GM23338 (cell line): Measurements from ENCODE around the gene HLCS. TPM values are rescaled to one million over a fixed set of nuclear protein-coding genes. Genes with fewer than 3 reads are reported as not detected.

Experiments used
- ATAC-seq: fragments of 200-7000 bp; cut with Tn5 transposase; 3 replicates; pipeline ENCODE4 v1.9.1; 2020
- DNase-seq: peaks from one replicate; pipeline ENCODE4 v3.0.0-alpha.2; 2015; ENCODE audit warnings: low spot score
- H2AFZ ChIP-seq: fragments of 200-600 bp; sonication (generic); 2 replicates; pipeline ENCODE4 v1.8.0; 2016; ENCODE audit warnings: antibody characterized with exemption, mild to moderate bottlenecking, moderate library complexity
- H3F3A ChIP-seq: fragments of 200-600 bp; sonication (generic); replicated peaks from 2 replicates; pipeline ENCODE4 v1.8.0; 2017; ENCODE audit warnings: antibody characterized with exemption, mixed run types, low read depth
- H3K27ac ChIP-seq: fragments of 200-600 bp; sonication (generic); 2 replicates; pipeline ENCODE4 v1.6.1; 2016; ENCODE audit warnings: low read depth
- H3K27me3 ChIP-seq: fragments of 200-600 bp; sonication (generic); 2 replicates; pipeline ENCODE4 v1.8.0; 2016; ENCODE audit warnings: mild to moderate bottlenecking, mixed run types, moderate library complexity; ENCODE audit not compliant: insufficient read depth
- H3K36me3 ChIP-seq: fragments of 200-600 bp; sonication (generic); 2 replicates; pipeline ENCODE4 v1.8.0; 2016; ENCODE audit warnings: mild to moderate bottlenecking; ENCODE audit not compliant: insufficient read depth
- H3K4me1 ChIP-seq: fragments of 200-600 bp; sonication (generic); 2 replicates; pipeline ENCODE4 v1.8.0; 2016; ENCODE audit warnings: mild to moderate bottlenecking, moderate library complexity; ENCODE audit not compliant: insufficient read depth
- H3K4me2 ChIP-seq: fragments of 200-600 bp; sonication (generic); 2 replicates; pipeline ENCODE4 v1.7.1; 2017; ENCODE audit warnings: mixed run types
- H3K4me3 ChIP-seq: fragments of 200-600 bp; sonication (generic); 2 replicates; pipeline ENCODE4 v1.6.1; 2016; ENCODE audit warnings: mixed run types
- H3K79me2 ChIP-seq: fragments of 200-600 bp; sonication (generic); replicated peaks from 2 replicates; pipeline ENCODE4 v1.8.0; 2017; ENCODE audit warnings: mild to moderate bottlenecking; ENCODE audit not compliant: insufficient read depth
- H3K9me2 ChIP-seq: fragments of 200-600 bp; sonication (generic); 2 replicates; pipeline ENCODE4 v1.8.0; 2017; ENCODE audit not compliant: insufficient read depth
- H4K20me1 ChIP-seq: fragments of 200-600 bp; sonication (generic); replicated peaks from 2 replicates; pipeline ENCODE4 v1.8.0; 2017; ENCODE audit warnings: mild to moderate bottlenecking; ENCODE audit not compliant: insufficient read depth
- H3K27ac Mint-ChIP-seq: 2 replicates; pipeline ENCODE4 v1.8.0; 2020; ENCODE audit warnings: inconsistent platforms, mild to moderate bottlenecking, moderate library complexity, mixed read lengths
- H3K27me3 Mint-ChIP-seq: 3 replicates; pipeline ENCODE4 v1.8.0; 2022; ENCODE audit warnings: low read depth, mild to moderate bottlenecking, moderate library complexity, mixed read lengths, inconsistent platforms; ENCODE audit not compliant: insufficient read depth, poor library complexity
- H3K36me3 Mint-ChIP-seq: 3 replicates; pipeline ENCODE4 v1.8.0; 2021; ENCODE audit warnings: low read depth, mild to moderate bottlenecking, inconsistent platforms, moderate library complexity, mixed read lengths
- H3K4me1 Mint-ChIP-seq: 3 replicates; pipeline ENCODE4 v1.8.0; 2020; ENCODE audit warnings: mild to moderate bottlenecking, inconsistent platforms, mixed read lengths
- H3K4me3 Mint-ChIP-seq: 3 replicates; pipeline ENCODE4 v1.8.0; 2021; ENCODE audit warnings: moderate library complexity, mild to moderate bottlenecking, inconsistent platforms, mixed read lengths
- H3K9me3 Mint-ChIP-seq: 3 replicates; pipeline ENCODE4 v1.8.0; 2020; ENCODE audit warnings: moderate library complexity, mild to moderate bottlenecking, inconsistent platforms, mixed read lengths
- CREB1 ChIP-seq: fragments of 250-450 bp; sonication (Bioruptor Pico); IDR thresholded peaks from 2 replicates; pipeline ENCODE4 v1.5.0; 2020; ENCODE audit warnings: low read depth, mild to moderate bottlenecking, moderate library complexity
- ETS1 ChIP-seq: IDR thresholded peaks from 2 replicates; pipeline ENCODE4 v1.6.1; 2016; ENCODE audit warnings: antibody characterized with exemption
- EZH2 ChIP-seq: fragments of 200-600 bp; sonication (generic); IDR thresholded peaks from one replicate; pipeline ENCODE4 v1.8.0; 2017; ENCODE audit warnings: antibody characterized with exemption, mild to moderate bottlenecking, low read depth; ENCODE audit not compliant: unreplicated experiment
- EZH2phosphoT487 ChIP-seq: fragments of 200-600 bp; sonication (generic); IDR thresholded peaks from one replicate; pipeline ENCODE4 v1.8.1; 2018; ENCODE audit warnings: antibody characterized with exemption; ENCODE audit not compliant: unreplicated experiment
- JUNB ChIP-seq: IDR thresholded peaks from one replicate; pipeline ENCODE4 v1.6.1; 2016; ENCODE audit warnings: antibody characterized with exemption; ENCODE audit not compliant: unreplicated experiment
- POLR2AphosphoS5 ChIP-seq: IDR thresholded peaks from 2 replicates; pipeline ENCODE4 v1.6.1; 2016; ENCODE audit warnings: antibody characterized with exemption, low read depth
- STAT1 ChIP-seq: IDR thresholded peaks from one replicate; pipeline ENCODE4 v1.6.1; 2016; ENCODE audit warnings: antibody characterized with exemption; ENCODE audit not compliant: unreplicated experiment
- ZNF114 ChIP-seq: fragments of 250-450 bp; sonication (Bioruptor Pico); IDR thresholded peaks from 2 replicates; pipeline ENCODE4 v1.5.0; 2020; ENCODE audit warnings: mild to moderate bottlenecking, moderate library complexity
- ZNF331 ChIP-seq: fragments of 250-450 bp; sonication (Bioruptor Pico); IDR thresholded peaks from 2 replicates; pipeline ENCODE4 v1.5.0; 2020; ENCODE audit warnings: low read depth, mild to moderate bottlenecking, moderate library complexity
- polyA plus RNA-seq: library from polyadenylated mRNA; unstranded; fragments of >200 nt; fragmentation: Nextera tagmentation; extraction: Ambion mirVana; gene quantifications from 2 replicates; pipeline ENCODE4 v1.2.1, GENCODE V29; 2016
- total RNA-seq: library from RNA; depleted of rRNA; stranded (reverse); fragments of >200 nt; shearing (Covaris generic); gene quantifications from 2 replicates; pipeline ENCODE4 v1.2.3, GENCODE V29; 2014
- TF ChIP-seq, protein P1 (sequence below): IDR thresholded peaks from one replicate; pipeline ENCODE4 v1.6.1; 2018; ENCODE audit warnings: antibody characterized with exemption; ENCODE audit not compliant: unreplicated experiment
- TF ChIP-seq, protein P2 (sequence below), 2 experiments: fragments of 200-600 bp in 1 of 2; sonication (generic) in 1 of 2; conservative IDR thresholded peaks; 2 replicates each; pipeline versions ENCODE4 v1.5.1 to v1.6.1; 2016 to 2017; ENCODE audit warnings: antibody characterized with exemption in 2 of 2, low read depth in 2 of 2, mild to moderate bottlenecking in 2 of 2, moderate library complexity in 1 of 2
- TF ChIP-seq, protein P3 (sequence below): fragments of 250-450 bp; sonication (Bioruptor Pico); IDR thresholded peaks from 2 replicates; pipeline ENCODE4 v1.5.0; 2020; ENCODE audit warnings: mild to moderate bottlenecking, moderate library complexity

Gene HLCS
- total and polyA plus RNA-seq, 2 experiments from 2014 or later, result 6.1 to 14.7 TPM

DNA sequence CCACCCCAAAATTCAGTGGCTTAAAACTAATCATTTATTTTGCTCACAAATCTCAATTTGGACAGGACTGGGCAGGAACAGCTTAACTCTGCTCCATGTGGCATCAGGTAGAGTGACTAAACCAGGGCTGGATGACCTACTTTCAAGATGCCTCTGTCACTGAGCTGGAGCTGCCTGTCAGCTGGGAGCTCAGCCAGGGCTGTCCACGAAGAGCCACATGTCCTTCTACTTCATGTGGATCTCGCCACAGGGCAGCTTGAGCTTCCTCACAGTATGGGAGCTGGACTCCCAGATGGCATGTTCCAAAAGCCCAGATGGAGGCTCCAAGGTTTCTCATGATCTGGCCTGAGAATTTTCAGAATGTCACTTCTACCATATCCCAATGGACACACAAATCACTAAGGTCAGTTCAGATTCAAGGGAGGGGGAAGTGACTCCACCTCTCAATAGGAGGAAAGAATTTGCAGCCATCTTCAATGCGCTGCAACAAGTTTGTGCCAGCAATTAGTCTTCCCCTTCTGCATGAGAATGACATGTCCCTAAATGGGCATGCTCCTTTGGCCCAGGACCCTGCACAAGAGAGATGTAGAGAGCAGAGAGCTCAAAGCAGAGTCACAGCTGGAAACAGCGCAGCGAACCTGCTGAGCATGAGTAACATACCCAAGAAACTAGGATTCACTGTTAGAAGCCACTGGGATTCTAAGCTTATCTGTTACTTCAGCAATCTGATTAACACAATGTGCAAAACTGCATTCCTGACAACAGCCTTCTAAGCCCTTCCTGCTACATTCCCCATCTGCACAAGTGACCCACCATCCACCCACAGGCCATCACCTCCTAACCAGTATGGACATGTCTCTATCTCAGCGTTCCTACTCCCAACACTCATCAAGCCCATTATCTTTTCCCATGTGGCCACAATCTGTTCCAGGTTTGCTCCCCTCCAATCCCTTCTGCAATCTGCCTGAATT lies 17.0 kb downstream of the HLCS start:
- TF ChIP-seq, protein P1, sequence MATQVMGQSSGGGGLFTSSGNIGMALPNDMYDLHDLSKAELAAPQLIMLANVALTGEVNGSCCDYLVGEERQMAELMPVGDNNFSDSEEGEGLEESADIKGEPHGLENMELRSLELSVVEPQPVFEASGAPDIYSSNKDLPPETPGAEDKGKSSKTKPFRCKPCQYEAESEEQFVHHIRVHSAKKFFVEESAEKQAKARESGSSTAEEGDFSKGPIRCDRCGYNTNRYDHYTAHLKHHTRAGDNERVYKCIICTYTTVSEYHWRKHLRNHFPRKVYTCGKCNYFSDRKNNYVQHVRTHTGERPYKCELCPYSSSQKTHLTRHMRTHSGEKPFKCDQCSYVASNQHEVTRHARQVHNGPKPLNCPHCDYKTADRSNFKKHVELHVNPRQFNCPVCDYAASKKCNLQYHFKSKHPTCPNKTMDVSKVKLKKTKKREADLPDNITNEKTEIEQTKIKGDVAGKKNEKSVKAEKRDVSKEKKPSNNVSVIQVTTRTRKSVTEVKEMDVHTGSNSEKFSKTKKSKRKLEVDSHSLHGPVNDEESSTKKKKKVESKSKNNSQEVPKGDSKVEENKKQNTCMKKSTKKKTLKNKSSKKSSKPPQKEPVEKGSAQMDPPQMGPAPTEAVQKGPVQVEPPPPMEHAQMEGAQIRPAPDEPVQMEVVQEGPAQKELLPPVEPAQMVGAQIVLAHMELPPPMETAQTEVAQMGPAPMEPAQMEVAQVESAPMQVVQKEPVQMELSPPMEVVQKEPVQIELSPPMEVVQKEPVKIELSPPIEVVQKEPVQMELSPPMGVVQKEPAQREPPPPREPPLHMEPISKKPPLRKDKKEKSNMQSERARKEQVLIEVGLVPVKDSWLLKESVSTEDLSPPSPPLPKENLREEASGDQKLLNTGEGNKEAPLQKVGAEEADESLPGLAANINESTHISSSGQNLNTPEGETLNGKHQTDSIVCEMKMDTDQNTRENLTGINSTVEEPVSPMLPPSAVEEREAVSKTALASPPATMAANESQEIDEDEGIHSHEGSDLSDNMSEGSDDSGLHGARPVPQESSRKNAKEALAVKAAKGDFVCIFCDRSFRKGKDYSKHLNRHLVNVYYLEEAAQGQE, result no peak
- TF ChIP-seq JUNB (no peak), ZNF114 (CRISPR knock-in tag) (no peak), STAT1 (no peak), ETS1 (no peak), CREB1 (CRISPR knock-in tag) (no peak), ZNF331 (no peak), EZH2phosphoT487 (no peak), EZH2 (no peak), POLR2AphosphoS5 (no peak)
- TF ChIP-seq, protein P2, sequence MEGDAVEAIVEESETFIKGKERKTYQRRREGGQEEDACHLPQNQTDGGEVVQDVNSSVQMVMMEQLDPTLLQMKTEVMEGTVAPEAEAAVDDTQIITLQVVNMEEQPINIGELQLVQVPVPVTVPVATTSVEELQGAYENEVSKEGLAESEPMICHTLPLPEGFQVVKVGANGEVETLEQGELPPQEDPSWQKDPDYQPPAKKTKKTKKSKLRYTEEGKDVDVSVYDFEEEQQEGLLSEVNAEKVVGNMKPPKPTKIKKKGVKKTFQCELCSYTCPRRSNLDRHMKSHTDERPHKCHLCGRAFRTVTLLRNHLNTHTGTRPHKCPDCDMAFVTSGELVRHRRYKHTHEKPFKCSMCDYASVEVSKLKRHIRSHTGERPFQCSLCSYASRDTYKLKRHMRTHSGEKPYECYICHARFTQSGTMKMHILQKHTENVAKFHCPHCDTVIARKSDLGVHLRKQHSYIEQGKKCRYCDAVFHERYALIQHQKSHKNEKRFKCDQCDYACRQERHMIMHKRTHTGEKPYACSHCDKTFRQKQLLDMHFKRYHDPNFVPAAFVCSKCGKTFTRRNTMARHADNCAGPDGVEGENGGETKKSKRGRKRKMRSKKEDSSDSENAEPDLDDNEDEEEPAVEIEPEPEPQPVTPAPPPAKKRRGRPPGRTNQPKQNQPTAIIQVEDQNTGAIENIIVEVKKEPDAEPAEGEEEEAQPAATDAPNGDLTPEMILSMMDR (conservative IDR thresholded peaks at IDR 0.05; ENCODE audit: low read depth in 2 of 2), result no peak
- TF ChIP-seq, protein P3, sequence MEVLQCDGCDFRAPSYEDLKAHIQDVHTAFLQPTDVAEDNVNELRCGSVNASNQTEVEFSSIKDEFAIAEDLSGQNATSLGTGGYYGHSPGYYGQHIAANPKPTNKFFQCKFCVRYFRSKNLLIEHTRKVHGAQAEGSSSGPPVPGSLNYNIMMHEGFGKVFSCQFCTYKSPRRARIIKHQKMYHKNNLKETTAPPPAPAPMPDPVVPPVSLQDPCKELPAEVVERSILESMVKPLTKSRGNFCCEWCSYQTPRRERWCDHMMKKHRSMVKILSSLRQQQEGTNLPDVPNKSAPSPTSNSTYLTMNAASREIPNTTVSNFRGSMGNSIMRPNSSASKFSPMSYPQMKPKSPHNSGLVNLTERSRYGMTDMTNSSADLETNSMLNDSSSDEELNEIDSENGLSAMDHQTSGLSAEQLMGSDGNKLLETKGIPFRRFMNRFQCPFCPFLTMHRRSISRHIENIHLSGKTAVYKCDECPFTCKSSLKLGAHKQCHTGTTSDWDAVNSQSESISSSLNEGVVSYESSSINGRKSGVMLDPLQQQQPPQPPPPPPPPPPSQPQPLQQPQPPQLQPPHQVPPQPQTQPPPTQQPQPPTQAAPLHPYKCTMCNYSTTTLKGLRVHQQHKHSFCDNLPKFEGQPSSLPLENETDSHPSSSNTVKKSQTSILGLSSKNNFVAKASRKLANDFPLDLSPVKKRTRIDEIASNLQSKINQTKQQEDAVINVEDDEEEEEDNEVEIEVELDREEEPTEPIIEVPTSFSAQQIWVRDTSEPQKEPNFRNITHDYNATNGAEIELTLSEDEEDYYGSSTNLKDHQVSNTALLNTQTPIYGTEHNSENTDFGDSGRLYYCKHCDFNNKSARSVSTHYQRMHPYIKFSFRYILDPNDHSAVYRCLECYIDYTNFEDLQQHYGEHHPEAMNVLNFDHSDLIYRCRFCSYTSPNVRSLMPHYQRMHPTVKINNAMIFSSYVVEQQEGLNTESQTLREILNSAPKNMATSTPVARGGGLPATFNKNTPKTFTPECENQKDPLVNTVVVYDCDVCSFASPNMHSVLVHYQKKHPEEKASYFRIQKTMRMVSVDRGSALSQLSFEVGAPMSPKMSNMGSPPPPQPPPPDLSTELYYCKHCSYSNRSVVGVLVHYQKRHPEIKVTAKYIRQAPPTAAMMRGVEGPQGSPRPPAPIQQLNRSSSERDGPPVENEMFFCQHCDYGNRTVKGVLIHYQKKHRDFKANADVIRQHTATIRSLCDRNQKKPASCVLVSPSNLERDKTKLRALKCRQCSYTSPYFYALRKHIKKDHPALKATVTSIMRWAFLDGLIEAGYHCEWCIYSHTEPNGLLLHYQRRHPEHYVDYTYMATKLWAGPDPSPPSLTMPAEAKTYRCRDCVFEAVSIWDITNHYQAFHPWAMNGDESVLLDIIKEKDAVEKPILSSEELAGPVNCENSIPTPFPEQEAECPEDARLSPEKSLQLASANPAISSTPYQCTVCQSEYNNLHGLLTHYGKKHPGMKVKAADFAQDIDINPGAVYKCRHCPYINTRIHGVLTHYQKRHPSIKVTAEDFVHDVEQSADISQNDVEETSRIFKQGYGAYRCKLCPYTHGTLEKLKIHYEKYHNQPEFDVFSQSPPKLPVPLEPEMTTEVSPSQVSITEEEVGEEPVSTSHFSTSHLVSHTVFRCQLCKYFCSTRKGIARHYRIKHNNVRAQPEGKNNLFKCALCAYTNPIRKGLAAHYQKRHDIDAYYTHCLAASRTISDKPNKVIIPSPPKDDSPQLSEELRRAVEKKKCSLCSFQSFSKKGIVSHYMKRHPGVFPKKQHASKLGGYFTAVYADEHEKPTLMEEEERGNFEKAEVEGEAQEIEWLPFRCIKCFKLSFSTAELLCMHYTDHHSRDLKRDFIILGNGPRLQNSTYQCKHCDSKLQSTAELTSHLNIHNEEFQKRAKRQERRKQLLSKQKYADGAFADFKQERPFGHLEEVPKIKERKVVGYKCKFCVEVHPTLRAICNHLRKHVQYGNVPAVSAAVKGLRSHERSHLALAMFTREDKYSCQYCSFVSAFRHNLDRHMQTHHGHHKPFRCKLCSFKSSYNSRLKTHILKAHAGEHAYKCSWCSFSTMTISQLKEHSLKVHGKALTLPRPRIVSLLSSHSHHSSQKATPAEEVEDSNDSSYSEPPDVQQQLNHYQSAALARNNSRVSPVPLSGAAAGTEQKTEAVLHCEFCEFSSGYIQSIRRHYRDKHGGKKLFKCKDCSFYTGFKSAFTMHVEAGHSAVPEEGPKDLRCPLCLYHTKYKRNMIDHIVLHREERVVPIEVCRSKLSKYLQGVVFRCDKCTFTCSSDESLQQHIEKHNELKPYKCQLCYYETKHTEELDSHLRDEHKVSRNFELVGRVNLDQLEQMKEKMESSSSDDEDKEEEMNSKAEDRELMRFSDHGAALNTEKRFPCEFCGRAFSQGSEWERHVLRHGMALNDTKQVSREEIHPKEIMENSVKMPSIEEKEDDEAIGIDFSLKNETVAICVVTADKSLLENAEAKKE (CRISPR knock-in tag), result no peak
- no peak overlapping the region for H3K27ac ChIP-seq
- H3K4me3 Mint-ChIP-seq, result no peak overlapping the region
- H3K36me3 Mint-ChIP-seq, result peaks cover 4% of the 10 kb centered on the region; the same call in 1 of the 3 replicates
- H3K27me3 ChIP-seq, result peaks cover 13% of the 10 kb centered on the region
- H3K79me2 ChIP-seq, result no peaks in the 10 kb centered on the region
- H3K4me1 Mint-ChIP-seq, result peaks cover 23% of the 10 kb centered on the region
- H3K36me3 ChIP-seq, result no peaks in the 10 kb centered on the region
- H3K27me3 Mint-ChIP-seq, result peaks cover 13% of the 10 kb centered on the region
- no peak overlapping the region for H2AFZ ChIP-seq
- no peaks in the 10 kb centered on the region for H4K20me1 ChIP-seq
- no peaks in the 10 kb centered on the region; the same call in 1 of the 2 replicates for H3F3A ChIP-seq
- no peaks in the 10 kb centered on the region for H3K9me3 Mint-ChIP-seq
- H3K4me2 ChIP-seq, result no peak overlapping the region
- H3K9me2 ChIP-seq, result no peaks in the 10 kb centered on the region
- ATAC-seq, result no peak
- no peak overlapping the region for H3K27ac Mint-ChIP-seq
- no peak overlapping the region for H3K4me3 ChIP-seq
- H3K4me1 ChIP-seq, result peaks cover 5% of the 10 kb centered on the region
- DNase-seq, result peak; percentile 39
